ENCODE measurements around the gene MTFMT.
"Not testable (repeated sequence)": the region's sequence is repeated elsewhere in the genome, so short reads cannot be mapped to it uniquely, and the experiment has no call there.

The MTFMT gene

GRCh38 chr15:65034719-65035118 is 5.3 kb upstream of the MTFMT start:
- DNase-seq, result no peak

GRCh38 chr15:65033659-65034269 is 4.3 kb upstream of the MTFMT start:
- DNase-seq, result no peak

DNA sequence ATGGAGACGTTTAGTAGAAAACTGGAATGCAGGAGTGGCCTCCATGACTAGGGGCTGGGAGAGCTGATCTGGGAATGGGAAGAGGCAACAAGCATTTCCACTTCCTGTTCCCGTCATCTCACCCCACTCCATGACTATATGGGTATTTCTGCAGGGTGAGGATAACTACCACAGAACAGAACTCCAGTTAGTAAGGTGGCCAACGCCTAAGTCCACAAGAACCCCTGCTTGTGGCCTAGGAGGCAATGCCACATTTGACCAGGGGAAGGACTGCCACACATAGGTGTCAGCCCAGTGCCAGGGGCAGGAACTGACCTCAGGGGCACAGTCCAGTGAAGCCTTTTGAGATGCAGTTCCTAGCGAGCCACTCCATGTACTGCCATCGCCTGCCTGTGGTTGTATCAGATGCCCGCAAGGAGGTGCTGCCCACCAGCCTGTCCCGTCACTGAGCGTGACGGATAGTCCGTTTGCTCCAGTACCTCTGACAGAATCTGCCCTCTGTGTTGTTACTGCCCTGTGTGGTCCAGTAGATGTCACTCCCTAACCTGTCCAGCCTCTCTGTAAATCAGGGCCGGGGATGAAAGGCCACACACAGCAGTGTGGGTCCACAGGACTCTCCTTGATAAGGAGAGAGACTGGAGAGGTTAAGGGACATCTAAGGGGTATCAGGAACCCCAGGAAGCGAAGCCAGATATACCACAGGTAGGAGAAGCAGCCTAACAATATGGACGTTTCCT is 3.5 kb upstream of the MTFMT start:
- no peak for DNase-seq

GRCh38 chr15:65029736-65030208 is 333 bp upstream of the MTFMT start:
- DNase-seq, result no peak

DNA sequence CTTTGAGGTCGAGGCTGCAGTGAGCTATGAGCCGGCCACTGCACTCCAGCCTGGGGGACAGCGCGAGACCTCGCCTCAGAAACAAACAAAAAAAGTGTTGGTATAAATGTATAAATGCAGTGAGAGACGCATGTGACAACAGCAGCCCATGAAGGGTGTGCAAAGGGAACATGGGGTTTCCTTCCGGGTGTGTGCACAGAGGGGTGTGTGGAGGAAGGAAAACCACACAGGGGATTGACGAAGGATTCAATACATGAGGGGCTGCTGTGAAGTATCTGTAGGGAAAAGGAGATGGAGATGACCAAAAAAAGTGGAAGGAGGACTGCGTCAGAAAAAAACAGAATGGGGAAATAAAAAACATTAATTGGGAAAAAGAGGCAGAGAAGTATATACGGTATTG is 1.1 kb downstream of the MTFMT start:
- no peak for DNase-seq

DNA sequence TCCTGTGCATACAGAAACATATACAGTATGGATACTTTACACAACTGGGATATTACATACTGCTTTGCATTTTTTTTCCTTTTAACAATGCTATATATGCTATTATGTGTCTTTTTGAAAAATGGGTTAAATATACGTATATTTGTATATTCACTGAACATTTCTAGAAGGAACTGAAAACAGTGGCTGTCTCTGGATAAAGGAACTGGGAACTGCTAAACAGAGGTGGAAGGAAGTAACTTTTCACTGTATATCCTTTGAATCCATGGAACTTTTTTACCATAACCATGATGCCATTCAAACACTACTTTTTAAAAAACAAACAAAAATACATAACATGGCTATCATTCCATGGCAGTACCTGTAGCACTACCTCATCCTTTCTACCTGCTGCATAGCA is 1.8 kb downstream of the MTFMT start:
- DNase-seq, result no peak

GRCh38 chr15:65026756-65027155 is 2.7 kb downstream of the MTFMT start:
- DNase-seq, result no peak

- no peak for DNase-seq
Observed at GRCh38 chr15:65021488-65021887, 8.0 kb downstream of the MTFMT start.

- DNase-seq, result no peak
Observed at GRCh38 chr15:65020419-65020818, 9.0 kb downstream of the MTFMT start.

DNA sequence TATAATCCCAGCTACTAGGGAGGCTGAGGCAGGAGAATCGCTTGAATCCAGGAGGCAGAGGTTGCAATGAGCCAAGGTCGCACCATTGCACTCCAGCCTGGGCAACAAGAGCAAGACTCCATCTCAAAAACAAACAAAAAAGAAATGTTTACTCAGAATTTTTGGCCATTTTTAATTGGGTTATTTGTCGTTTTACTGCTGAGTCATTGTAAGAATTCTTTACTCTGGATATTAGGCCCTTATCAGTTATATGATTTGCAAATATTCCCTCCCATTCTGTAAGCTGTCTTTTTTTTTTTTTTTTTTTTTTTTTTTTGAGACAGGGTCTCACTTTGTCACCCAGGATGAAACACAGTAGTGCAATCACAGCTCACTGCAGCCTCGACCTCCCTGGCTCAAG is 18.2 kb downstream of the MTFMT start:
- not testable (repeated sequence) for DNase-seq

GRCh38 chr15:65008983-65009382 is 20.5 kb downstream of the MTFMT start:
- no peak for DNase-seq

DNA sequence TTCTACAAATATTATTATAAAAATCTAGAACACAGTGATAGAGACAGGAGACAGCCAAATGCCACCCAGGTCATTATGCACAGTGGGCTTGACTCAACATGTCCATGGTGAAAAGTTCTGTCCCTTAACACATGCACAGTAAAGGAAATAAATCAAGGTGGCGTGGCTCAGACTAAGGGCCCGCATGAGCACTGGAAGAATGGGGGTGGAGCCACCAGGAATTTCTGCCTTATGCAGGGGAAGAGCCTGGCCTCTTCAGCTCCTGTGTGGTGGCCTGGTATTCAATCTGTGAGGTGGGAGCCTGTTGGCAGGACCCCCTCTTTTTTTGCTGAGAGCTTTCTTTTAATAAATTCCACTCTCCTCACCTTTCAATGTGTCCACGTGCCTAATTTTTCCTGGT is 22.6 kb downstream of the MTFMT start:
- no peak for DNase-seq

- DNase-seq, result no peak
Observed at GRCh38 chr15:65004993-65005392, 24.4 kb downstream of the MTFMT start.

DNA sequence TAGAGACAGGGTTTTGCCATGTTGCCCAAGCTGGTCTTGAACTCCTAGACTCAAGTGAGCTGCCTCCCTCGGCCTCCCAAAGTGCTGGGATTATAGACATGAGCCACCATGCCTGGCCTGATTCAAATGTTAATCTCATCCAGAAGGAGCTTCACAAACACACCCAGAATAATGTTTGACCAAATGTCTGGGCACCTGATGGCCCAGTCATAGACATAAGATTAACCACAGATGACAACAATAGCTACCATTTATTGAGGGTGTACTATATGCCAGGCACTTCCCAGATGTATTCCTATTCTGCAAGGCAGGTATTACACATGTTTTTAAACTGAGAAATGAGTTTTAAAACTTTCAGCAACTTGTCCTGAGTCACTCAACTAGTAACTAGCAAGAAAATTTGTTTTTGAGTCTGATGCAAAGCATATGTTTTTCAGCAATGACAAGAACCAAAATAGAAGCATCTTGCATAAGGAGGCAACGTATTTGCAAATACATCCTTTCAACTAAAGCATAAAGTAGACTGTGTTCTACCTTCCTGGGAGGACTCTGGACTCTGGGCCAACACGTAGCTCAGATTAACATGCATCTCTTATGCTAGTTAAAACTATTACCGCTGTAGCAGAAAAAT is 31.6 kb downstream of the MTFMT start:
- no peak for DNase-seq

GRCh38 chr15:64997066-64997465 is 32.4 kb downstream of the MTFMT start:
- no peak for DNase-seq

DNA sequence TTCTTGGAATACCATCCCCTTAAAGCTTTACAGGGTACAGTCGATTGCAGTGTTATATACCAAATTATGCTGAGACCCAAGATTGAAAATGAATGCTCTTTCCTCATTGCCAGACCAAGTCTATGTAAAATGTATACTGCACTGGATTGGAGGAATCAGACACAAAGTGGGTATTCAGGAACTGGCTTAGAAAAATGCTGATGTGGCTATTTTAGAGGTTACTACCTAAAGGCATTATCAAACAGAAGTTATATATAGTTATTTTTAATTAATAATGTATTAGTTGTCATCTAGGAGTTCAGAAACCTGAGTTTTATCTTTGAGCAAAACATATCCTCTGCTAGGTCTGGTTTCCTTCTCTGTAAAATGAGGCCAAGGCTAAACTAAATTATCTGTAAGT is 36.1 kb downstream of the MTFMT start:
- no peak for DNase-seq

GRCh38 chr15:64991536-64992135 is 37.8 kb downstream of the MTFMT start:
- DNase-seq, result no peak

GRCh38 chr15:64990168-64990470 is 39.3 kb downstream of the MTFMT start:
- no peak for DNase-seq

DNA sequence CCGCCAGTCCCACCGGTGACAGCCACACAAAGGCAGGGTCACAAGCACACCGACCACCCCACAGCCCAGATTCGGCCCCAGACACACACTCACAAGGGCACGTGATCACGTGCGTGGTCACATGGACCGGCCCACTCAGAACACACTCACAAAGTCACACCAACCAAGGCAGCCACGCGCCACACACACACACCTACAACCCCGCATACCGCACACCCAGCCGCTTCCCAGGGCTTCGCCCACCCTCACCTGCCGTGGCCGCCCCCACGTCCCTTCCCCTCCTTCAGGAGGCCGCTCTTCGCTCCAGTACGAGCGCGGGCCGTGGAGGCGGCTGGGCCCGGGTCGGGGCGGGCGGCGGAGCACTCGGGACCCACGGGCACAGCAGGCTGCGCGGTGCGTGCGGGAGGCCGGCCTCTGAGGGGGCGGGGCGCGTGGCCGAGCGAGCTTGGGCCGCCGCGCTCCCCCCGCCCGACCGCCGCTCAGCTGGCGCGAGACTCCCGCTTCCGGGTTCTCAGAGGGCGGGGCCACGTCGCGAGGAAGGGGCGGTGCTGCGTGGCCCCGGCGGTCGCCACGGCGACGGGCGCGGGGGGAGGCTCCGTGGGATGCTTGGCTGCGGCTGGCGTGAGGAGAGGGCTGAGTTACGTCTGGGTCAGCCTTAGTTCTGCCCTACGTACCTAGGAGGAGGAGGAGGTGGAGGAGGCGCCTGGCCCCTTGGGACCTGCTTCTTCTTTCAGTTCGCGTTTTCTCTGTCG is 39.8 kb downstream of the MTFMT start, which contains the start of gene SPG21:
Gene SPG21, minus strand, starts transcription at position 499 of the 752 bp plus-strand sequence. CDS start 6,345 bp downstream, outside the sequence.
- peak; percentile 89 for DNase-seq

DNA sequence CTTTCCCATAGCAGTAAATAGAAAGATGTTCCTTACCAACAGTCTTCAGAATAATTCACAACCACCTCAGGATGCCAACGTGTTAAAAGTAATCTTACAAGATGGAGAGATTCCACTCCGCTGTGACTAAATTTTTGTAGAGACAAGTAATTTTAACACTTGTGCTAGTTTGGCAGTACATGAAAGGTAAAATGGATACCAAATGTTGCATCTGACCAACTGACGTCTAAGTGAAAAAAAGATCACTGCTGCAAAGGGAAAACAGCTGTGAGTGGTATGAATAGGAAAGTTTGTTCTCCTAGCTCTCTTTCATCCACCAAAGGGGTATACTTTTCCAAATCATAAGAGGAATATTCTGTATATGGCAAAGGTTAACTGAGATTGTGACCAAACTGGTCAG is 42.3 kb downstream of the MTFMT start:
- DNase-seq, result no peak

DNA sequence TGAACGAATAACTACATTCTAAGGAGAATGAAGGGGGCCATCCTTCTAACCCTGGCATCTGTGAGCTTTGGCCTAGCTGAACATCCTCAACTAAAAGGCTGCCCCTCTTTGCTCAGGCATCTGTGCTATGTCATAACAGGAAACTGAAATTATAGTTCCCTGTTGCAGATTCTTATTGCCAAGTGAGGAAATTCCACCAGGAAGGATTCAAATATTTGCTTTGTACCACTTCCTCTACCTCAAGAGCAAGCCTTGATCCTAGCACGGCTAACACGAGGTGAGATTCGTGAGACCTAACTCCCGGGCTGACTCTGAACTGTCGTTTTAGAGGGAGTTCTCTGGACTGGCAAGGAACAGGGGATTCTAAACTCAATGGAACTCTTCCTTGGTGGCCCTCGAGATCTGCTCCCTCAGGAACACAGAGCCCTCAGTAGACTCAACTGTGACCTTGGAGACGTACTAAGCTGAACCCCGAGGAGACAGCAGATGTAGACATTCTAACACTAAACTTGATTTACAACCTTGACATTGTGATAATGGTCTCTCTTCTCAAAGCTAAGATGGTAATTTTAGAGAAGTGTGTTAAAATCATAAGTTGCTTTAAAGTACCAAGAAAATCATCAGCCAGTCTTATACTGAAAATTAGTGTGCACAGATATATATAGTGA is 43.9 kb downstream of the MTFMT start:
- DNase-seq, result no peak

DNA sequence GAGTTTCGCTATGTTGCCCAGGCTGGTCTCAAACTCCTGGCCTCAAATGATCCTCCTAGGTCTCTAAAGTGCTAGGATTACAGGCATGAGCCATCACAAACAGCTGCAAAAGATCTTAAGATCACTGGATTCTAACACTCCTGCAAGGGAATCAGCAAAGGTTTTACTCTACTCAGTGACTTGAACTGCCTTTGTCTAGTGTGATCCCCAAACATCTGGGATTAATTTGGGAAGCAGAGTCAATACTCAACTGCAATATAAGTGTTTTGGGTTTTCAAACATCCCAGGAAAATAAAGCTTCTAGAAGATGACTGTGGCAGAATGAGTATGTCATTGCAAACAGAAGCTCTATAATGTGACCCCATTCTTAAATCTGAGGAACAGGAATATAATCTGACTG is 47.0 kb downstream of the MTFMT start:
- no peak for DNase-seq
